Measurements from ENCODE around the gene HIC2. TPM values are rescaled to one million over a fixed set of nuclear protein-coding genes. Genes with fewer than 3 reads are reported as not detected.

Gene HIC2
- total and polyA plus RNA-seq, 9 of the 15 experiments (the other 6 are each of a cell fraction or from before 2014, with no cell fraction given), result 1.7 to 117 (median 35.5) TPM

- TF ChIP-seq, protein P1, sequence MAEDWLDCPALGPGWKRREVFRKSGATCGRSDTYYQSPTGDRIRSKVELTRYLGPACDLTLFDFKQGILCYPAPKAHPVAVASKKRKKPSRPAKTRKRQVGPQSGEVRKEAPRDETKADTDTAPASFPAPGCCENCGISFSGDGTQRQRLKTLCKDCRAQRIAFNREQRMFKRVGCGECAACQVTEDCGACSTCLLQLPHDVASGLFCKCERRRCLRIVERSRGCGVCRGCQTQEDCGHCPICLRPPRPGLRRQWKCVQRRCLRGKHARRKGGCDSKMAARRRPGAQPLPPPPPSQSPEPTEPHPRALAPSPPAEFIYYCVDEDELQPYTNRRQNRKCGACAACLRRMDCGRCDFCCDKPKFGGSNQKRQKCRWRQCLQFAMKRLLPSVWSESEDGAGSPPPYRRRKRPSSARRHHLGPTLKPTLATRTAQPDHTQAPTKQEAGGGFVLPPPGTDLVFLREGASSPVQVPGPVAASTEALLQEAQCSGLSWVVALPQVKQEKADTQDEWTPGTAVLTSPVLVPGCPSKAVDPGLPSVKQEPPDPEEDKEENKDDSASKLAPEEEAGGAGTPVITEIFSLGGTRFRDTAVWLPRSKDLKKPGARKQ (CRISPR knock-in tag; IDR thresholded peaks at IDR 0.05), result no peak
- TF ChIP-seq CBFA2T3 (IDR thresholded peaks at IDR 0.05) (no peak), GTF2A2 (tag; IDR thresholded peaks at IDR 0.05) (no peak), LEF1 (IDR thresholded peaks at IDR 0.05) (no peak), TSC22D4 (tag; IDR thresholded peaks at IDR 0.05) (no peak), MECOM (CRISPR knock-in tag; IDR thresholded peaks at IDR 0.05) (no peak), HNRNPH1 (optimal IDR thresholded peaks at IDR 0.05; ENCODE audit: low read depth, low read length) (no peak), ZNF79 (CRISPR knock-in tag; IDR thresholded peaks at IDR 0.05; ENCODE audit: low read depth) (no peak), MEF2A (IDR thresholded peaks at IDR 0.05; ENCODE audit: control insufficient read depth, low read depth, low read length) (no peak), PRMT5 (CRISPR knock-in tag; IDR thresholded peaks at IDR 0.05) (no peak), ZBTB5 (IDR thresholded peaks at IDR 0.05) (no peak), ZNF232 (CRISPR knock-in tag; IDR thresholded peaks at IDR 0.05) (no peak), ZNF134 (CRISPR knock-in tag; conservative IDR thresholded peaks at IDR 0.05) (no peak), HNRNPLL (IDR thresholded peaks at IDR 0.05; ENCODE audit: low read depth, low read length, poor library complexity, severe bottlenecking) (no peak), TCF3 (CRISPR knock-in tag; IDR thresholded peaks at IDR 0.05) (no peak), MAFG (tag; conservative IDR thresholded peaks at IDR 0.05) (no peak), KAT8 (IDR thresholded peaks at IDR 0.05; ENCODE audit: low read depth) (no peak), C11orf30 (IDR thresholded peaks at IDR 0.05; ENCODE audit: low read depth) (no peak), MTF1 (CRISPR knock-in tag; IDR thresholded peaks at IDR 0.05; ENCODE audit: borderline replicate concordance) (0 out of 2 replicates have a peak, but pooled peaks have one; percentile 20), KAT7 (CRISPR knock-in tag; IDR thresholded peaks at IDR 0.05; ENCODE audit: borderline replicate concordance) (no peak), SREBF2 (CRISPR knock-in tag; IDR thresholded peaks at IDR 0.05) (no peak), SNIP1 (IDR thresholded peaks at IDR 0.05; ENCODE audit: low read depth) (no peak), ZFP1 (CRISPR knock-in tag; IDR thresholded peaks at IDR 0.05) (no peak), MAX (CRISPR knock-in tag; IDR thresholded peaks at IDR 0.05) (peak; percentile 57), ZNF12 (CRISPR knock-in tag; IDR thresholded peaks at IDR 0.05) (0 out of 2 replicates have a peak, but pooled peaks have one; percentile 68), SIN3B (IDR thresholded peaks at IDR 0.05; ENCODE audit: low read depth) (peak; percentile 38; the same call in 1 of the 2 replicates)
- TF ChIP-seq, protein P2, sequence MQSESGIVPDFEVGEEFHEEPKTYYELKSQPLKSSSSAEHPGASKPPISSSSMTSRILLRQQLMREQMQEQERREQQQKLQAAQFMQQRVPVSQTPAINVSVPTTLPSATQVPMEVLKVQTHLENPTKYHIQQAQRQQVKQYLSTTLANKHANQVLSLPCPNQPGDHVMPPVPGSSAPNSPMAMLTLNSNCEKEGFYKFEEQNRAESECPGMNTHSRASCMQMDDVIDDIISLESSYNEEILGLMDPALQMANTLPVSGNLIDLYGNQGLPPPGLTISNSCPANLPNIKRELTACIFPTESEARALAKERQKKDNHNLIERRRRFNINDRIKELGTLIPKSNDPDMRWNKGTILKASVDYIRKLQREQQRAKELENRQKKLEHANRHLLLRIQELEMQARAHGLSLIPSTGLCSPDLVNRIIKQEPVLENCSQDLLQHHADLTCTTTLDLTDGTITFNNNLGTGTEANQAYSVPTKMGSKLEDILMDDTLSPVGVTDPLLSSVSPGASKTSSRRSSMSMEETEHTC (IDR thresholded peaks at IDR 0.05), result 0 out of 2 replicates have a peak, but pooled peaks have one; percentile 19
Observed at GRCh38 chr22:21447694-21448402, 30.7 kb downstream of the HIC2 start (continued).

Data from K562 (cell line).